ENCODE data around the gene PLAAT2. TPM values are rescaled to one million over a fixed set of nuclear protein-coding genes. Genes with fewer than 3 reads are reported as not detected.

The PLAAT2 gene
- total RNA-seq, 1 donor from 2014 or later = 0.29 TPM

- TF ChIP-seq, protein P1, sequence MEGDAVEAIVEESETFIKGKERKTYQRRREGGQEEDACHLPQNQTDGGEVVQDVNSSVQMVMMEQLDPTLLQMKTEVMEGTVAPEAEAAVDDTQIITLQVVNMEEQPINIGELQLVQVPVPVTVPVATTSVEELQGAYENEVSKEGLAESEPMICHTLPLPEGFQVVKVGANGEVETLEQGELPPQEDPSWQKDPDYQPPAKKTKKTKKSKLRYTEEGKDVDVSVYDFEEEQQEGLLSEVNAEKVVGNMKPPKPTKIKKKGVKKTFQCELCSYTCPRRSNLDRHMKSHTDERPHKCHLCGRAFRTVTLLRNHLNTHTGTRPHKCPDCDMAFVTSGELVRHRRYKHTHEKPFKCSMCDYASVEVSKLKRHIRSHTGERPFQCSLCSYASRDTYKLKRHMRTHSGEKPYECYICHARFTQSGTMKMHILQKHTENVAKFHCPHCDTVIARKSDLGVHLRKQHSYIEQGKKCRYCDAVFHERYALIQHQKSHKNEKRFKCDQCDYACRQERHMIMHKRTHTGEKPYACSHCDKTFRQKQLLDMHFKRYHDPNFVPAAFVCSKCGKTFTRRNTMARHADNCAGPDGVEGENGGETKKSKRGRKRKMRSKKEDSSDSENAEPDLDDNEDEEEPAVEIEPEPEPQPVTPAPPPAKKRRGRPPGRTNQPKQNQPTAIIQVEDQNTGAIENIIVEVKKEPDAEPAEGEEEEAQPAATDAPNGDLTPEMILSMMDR (conservative IDR thresholded peaks at IDR 0.05; ENCODE audit: low read depth, low read length) = no peak
- H3K4me3 ChIP-seq (ENCODE audit: low read depth, low read length) = no peak overlapping the region
- DNase-seq (ENCODE audit: low read depth) = no peak
Observed at GRCh38 chr11:63523151-63523550, 40.0 kb downstream of the PLAAT2 start.

DNA sequence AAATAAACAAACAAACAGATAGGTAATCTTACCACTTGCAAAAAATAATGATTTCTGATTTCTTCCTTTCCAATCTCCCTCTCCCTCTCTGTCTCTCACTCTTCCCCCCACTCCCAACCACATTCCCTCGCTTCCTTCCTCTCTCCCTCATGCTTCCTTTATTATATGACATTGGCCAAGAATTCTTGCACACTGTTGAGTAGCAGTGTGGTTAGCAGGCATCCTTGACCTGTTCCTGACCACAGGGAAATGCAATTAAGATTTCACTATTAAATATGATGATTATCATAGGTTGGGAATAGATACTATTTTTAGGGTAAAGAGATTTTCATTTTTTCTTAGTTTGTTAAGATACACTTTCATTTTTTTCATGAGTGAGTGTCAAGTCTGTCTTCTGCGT, 41.3 kb downstream of the PLAAT2 start:
- no peak overlapping the region for H3K4me3 ChIP-seq (ENCODE audit: low read depth, low read length)
- DNase-seq (ENCODE audit: low read depth) = no peak
- TF ChIP-seq, protein P1 (conservative IDR thresholded peaks at IDR 0.05; ENCODE audit: low read depth, low read length) = no peak

DNA sequence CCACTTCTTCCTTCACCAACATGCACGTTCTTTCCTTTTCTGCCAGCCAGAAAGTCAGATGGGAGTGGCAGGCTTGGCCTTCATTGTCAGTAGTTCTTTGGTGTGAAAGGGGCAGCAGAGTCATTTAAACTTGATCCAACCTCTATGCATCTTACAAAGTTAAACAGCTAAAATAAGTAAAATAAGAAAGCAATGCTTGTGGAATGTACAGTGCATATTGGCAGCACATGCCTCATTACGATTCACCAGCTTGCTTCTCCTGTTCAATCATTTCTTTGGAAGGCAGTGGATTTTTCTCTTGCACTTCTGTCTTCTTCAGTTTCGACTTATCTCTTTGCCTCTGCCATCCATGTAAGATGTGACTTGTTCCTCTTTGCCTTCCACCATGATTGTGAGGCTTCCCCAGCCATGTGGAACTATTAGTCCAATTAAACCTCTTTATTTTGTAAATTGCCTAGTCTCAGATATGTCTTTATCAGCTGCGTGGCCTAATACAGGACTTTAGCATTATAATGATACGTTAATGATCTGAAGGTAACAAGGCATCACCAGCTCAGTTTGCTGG, 42.5 kb downstream of the PLAAT2 start:
- no peak for DNase-seq (ENCODE audit: low read depth)
- TF ChIP-seq, protein P1 (conservative IDR thresholded peaks at IDR 0.05; ENCODE audit: low read depth, low read length) = no peak

GRCh38 chr11:63518548-63518947, 44.6 kb downstream of the PLAAT2 start:
- TF ChIP-seq, protein P1 (conservative IDR thresholded peaks at IDR 0.05; ENCODE audit: low read depth, low read length) = no peak
- no peak for DNase-seq (ENCODE audit: low read depth)

More for the DNA sequence above, 42.5 kb downstream of the PLAAT2 start:
- H3K4me3 ChIP-seq (ENCODE audit: low read depth, low read length) = no peak overlapping the region

DNA sequence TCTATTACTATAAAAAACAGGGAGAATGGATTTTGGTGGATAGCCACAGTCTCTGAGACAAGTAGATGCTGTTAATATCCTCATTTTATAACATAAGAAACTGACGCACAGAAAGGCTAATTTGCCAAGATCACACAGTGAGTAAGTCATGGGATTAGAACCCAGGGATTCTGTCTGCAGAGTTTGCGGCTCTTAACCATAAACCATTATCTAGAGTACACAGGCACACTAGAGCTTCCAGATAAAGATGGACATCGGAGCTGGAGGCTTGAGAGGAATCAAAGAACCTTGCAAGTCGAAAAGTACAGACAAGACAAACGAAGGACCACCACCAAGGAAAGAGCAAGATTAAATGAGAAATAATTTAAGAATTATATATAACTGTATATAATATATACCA, 46.0 kb downstream of the PLAAT2 start:
- no peak overlapping the region for H3K4me3 ChIP-seq (ENCODE audit: low read depth, low read length)
- TF ChIP-seq, protein P1 (conservative IDR thresholded peaks at IDR 0.05; ENCODE audit: low read depth, low read length) = no peak
- DNase-seq (ENCODE audit: low read depth) = no peak

More at GRCh38 chr11:63518548-63518947, 44.6 kb downstream of the PLAAT2 start:
- H3K4me3 ChIP-seq (ENCODE audit: low read depth, low read length) = no peak overlapping the region

DNA sequence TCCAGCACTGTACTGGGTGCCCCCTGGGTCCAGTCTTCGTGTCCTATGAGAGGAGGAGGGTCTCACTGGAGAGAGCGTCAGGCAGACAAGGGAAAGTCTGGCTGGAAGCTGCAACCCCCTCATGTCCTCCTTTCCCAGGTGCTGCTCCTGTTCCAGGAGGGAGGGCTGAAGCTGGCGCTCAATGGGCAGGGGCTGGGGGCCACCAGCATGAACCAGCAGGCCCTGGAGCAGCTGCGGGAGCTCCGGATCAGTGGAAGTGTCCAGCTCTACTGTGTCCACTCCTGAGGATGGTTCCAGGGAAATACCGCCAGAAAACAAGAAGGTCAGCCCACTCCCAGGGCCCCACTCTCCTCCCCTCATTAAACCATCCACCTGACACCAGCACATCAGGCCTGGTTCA, 47.1 kb downstream of the PLAAT2 start:
- H3K4me3 ChIP-seq (ENCODE audit: low read depth, low read length) = no peak overlapping the region
- DNase-seq (ENCODE audit: low read depth) = no peak
- TF ChIP-seq, protein P1 (conservative IDR thresholded peaks at IDR 0.05; ENCODE audit: low read depth, low read length) = no peak

DNA sequence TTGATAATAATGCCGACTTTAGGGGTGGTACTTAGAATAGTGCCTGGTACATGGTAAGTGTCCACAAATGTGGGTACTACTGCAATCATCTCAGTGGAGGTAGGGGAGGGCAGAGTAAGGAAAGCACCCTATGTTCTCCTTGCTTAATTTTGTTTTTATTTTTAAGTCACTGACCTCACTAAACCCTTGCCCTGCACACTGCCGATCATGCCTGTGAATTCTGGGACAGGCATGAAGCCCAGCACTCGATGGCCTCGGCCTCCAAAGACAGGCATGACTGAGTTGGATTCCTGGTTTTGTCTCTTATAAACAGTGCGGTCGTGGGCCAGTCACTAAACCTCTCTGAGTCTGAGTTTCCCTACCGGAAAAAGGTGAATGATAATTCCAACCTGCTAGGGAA, 50.4 kb downstream of the PLAAT2 start:
- TF ChIP-seq, protein P1 (conservative IDR thresholded peaks at IDR 0.05; ENCODE audit: low read depth, low read length) = no peak
- DNase-seq (ENCODE audit: low read depth) = no peak
- H3K4me3 ChIP-seq (ENCODE audit: low read depth, low read length) = no peak overlapping the region

All from epithelial cell of proximal tubule (primary cell).